ENCODE data around the gene GIPC3.

The GIPC3 gene

DNA sequence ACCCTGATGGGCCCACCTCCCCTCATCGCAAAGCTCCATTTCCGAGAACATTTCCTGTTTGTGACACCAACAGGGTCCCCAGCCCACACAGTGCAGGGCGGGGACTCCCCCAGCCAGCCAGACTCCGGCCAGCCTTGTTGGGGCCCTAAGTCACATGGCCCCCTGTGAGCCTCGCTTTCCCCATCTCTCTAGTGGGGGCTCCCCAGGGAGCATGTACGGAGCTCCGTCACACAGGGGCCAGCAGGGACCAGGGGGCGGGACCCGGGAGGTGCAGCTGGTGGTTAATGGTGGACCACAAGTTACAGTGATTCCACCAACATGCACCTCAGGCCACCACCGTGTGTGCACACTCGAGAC, 19.7 kb downstream of the GIPC3 start:
- DNase-seq (ENCODE audit: low read depth, low spot score): no peak

DNA sequence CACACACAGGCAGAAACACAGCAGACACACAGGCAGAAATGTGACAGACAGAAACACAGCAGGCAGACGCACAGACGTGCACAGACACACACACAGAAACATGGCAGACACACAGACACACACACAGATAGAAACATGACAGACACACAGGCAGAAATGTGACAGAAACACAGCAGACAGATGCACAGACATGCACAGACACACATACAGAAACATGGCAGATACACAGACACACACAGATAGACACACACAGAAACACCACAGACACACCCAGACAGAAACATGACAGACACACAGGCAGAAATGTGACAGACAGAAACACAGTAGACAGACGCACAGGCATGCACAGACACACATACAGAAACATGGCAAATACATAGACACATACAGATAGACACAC, 20.1 kb downstream of the GIPC3 start:
- DNase-seq (ENCODE audit: low read depth, low spot score): no peak

DNA sequence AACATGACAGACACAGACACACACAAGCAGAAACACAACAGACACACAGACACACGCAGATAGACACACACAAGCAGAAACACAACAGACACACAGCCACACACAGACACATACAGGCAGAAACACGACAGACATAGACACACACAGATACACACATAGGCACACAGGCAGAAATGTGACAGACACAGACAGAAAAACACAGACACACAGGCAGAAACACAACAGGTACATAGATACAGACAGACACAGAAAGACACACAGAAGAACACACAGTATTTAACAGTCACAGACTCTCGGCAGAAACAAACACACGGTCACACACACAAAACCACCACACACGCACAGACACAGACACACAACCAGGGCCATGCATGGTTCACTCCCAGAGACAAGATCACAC, 20.5 kb downstream of the GIPC3 start:
- DNase-seq (ENCODE audit: low read depth, low spot score): no peak

DNA sequence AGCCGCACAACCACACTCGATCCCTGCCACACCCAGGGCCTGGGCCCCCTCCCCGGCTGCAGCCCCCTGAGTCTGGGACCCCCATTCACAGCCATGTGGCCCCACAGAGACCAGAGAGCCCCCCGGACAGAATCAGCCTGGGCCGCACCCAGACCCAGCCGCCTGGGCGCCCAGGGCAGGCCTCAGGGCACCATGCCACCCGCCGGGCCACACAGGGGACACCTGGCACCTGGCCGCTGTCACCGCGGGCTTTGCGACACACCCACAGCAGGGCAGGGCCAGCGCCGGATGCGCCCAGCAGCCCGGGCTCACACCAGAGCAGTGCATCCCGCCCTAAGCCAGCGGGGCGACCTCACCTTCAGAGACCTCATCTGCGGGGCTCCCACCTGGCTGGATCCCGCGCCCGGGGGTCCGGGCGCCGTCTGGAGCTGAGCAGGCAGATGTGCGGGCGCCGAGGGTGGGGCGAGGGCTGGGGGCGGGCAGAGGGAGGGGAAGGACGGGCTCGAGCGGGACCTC, 21.0 kb downstream of the GIPC3 start:
- no peak for DNase-seq (ENCODE audit: low read depth, low spot score)

DNA sequence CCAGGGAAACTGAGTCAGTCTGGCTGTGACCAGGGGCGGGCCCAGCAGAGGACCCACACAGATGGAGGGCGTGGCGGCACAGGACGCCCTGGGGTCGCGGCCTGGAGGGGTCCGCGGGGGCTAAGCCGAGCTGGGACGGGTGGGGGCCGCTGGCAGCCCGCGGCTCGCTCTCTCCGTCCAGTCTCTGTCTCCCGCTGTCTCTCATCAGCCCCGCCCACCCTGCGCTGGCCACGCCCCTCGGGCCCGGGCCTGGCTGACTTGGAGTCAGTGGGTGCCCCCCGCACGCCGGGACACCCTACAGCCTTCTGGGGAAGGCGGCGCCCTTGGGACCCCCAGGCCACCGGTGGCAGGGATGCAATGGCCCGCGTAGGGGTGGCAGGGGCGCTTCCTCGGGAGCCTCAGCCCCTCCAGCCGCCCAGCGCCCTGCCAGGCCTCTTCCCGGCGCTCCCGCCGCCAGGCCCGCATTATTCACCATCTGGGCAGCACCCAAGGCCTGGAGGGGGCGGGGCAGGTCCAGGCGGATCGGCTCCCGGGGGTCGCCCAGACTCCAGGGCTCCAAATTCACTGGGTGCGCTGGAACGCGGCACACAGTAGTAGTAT, 21.5 kb downstream of the GIPC3 start, which contains the start of gene TBXA2R:
Gene TBXA2R (minus strand): TSS at position 186 of the 600 bp plus-strand sequence. CDS start 6,241 bp downstream, outside the sequence.
- DNase-seq (ENCODE audit: low read depth, low spot score): no peak

DNA sequence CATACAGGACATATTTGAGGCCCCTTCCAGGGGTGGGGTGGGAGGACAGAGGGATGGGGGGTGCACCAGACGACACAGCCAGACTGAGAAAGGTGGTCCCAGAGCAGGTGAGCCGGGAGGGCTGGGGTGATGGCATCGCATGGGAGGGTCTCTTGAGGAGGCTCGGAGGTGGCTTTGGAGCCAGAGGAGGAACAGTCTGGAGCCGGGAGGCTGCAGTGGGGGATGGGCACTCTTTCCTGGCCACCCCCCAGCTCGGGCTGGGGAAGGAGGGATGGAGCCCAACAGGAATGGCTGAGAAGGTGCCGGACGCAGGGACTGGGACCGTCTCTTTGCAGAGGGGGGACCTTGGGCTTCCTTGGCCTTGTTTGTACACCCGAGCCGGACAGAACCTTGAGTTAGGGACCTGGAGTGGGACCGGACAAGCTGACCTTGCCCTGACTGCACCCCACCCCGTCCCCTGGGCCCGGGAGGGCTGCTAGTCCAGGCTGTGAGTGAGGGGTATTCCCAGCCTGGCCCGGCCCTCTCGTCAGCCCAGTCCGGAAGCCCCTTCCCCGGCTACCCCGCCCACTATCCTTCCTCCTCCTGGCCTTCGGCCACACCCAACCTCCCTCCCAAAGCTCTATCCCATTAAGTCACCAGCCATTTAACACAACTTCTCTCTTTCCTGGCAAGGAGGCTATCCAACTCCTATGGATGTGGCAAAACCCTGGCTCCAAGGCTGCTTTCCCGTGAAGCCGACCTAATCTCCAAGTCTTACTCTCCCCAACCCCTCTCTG, 22.2 kb downstream of the GIPC3 start:
- DNase-seq (ENCODE audit: low read depth, low spot score): no peak

DNA sequence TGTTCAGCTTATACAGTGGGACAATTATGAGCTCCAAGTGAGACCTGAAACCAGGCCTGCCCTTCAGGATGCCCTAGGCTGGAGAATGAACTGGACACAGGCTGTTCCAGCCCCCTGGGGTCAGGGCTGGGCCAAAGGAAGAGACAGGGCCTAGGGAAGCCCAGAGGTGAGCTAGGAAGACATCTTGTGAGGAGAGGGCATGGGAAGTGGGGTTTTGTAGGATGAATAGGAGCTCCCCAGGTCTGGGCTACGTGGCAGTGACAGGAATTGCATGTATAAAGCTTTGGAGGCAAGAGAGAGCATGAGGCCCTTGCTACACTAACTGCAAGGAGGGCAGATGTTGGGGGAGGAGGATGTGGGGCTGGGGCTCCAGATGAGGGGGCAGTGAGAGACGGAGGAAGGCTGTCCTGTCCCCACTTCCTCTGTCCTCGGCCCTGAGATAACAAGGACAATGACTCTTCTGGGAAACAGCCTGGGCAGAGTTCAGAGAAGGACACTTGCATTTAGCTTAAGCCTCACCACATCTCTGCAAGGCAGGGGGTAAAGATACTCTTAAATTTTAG, 22.9 kb downstream of the GIPC3 start:
- DNase-seq (ENCODE audit: low read depth, low spot score): no peak

DNA sequence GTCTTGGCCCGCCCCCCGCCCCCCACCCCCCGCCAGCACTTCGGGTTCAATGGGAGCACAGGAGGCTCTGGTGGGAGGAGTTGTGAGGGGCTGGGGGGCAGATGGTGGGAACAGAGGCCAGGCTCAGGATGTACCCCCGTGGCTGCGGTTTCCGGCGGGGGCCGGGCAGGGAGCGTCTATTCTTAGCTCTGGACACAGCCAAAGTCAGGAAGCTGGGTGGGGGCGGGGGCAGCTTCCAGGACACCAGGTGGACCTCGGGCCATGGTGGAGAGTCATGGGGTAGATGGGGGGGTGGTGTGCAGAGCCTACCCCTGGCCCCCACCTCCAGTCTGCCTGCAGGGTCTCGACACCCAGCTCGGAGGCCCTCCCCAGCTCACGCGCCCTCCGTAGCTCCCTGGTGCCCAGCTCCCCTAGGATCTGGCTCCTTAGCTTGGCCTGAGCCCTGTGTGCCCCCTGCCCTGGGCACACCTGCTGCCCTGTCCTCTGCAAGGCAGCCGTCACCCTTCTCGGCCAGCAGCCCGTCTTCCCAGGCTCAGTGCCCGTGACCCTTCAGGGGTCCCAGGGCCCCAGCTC, 23.6 kb downstream of the GIPC3 start:
- DNase-seq (ENCODE audit: low read depth, low spot score): no peak

DNA sequence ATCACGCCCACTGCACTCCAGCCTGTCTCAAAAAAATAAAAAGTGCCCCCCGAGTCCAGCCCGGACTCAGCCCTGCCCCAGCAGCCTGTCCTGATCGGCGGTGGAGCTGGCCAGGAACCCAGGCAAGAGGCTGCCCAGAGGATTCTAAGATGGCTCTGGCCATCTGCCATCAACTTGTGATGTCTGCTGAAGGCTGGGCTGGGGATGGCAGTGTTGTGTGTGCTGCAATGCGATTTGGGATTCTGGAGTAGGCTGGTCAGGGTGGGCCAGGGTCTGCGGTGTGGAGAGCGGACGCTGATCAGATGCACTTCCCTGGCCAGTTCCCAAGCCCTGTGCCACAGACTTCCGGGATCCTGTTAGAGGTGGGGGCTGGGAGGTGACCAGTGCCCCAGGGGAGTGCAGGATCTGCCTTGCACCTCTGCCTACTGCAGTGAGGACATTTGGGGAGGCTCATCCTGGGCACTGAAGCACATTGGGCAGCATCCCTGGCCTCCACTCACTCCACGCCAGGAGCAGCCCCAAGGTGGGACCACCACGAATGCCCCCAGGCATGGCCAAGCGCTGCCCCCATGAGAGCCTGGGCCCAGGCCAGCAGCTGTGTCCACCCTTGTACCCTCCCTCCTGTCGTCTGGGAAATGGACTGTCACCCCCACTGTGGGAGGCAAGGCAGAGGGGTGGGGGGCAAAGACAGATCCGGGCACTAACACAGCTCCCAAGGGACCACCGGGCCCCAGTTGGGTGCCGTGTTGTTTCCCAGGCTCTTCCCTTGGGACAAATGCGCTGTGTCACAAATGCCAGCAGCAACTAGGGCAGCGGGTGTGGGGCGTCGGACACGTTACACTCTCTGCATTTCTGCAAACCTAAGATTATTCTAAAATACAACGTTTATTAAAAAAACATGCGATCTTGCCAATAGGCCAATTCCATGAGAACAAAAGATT, 24.8 kb downstream of the GIPC3 start:
- no peak for DNase-seq (ENCODE audit: low read depth, low spot score)

DNA sequence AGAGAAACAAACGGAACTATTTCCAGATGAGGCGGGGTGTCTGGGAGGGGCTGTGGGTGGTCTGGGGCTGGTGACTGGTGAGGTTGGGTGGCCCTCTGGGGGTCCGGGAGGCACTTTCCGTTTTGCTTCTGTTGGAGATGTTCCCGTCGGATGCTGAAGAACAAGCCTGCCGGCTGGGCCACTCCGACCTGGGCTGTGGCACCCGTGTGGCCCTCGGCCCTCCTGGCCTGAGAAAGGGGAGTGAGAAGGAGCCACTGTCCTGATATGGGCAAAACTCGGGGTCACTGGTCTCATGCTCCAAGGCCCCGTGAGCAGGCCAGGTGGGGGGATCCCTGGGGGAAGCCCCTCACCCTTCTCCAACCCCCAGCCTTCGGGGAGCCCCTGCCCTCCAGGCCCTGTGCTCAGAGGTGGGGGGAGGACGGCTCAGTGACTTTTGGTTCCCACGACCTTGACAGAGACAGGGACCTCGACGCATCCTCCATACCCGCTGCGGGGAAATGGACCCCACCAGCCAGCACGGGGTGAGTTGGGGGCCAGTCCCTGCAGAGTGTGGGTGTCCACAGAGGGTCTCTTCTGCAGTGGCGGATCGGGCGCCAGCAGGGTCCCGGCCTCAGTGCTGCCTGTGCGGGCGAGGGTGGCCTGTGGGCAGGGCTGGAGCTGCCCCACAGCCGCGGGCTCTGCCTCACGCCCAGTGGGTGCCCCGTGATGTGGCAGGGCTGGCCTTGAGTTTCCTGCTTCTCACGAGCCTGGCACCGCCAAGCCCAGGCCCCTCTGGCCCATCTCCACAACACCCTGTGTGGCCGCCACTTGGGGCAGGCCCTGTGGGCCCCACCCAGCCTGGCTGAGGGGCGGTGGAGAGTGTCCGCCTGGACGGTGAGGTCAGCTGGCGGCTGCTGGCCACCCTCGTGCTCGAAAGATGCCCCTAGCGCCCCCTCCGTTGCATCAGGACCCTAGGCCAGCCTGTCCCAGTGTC, 25.8 kb downstream of the GIPC3 start:
- DNase-seq (ENCODE audit: low read depth, low spot score): no peak

DNA sequence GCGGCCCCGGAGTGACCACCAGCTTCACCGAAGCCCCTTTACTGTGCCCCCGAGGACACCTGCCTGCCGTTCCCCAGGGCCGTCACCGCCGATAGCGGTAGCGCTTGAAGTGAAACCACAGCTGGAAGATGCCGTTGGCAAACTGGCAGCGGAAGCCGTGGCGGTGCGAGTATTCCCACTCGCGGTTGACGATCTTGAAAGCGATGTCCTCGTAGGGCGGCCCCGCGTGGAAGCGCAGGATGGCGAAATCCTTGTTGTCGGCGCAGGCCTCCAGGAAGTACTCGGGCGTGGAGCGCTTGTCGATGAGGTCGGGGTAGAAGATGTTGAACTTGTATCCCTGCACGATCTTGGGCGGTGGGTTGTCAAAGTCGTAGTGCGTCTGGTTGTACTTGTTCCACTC, 26.6 kb downstream of the GIPC3 start:
- DNase-seq (ENCODE audit: low read depth, low spot score): no peak

DNA sequence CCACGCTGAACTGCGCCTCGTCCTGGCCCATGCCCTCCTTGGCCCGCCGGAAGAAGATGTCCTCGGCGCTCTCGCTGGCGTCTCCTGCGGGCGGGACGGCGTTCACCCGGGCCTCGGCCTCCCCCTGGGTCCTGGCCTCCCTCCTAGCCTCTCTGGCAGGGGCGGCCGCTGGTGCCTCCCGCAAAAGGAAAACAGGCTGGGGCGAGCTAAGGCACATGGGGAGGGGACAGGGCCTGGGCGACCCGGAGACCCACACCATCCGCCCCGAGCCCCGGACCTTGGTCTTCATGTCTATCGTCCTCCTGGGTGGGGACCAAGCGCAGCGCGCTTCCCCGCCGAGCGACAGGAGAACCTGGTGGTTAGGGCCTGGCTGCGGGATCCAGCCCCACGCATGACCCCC, 27.1 kb downstream of the GIPC3 start:
- no peak for DNase-seq (ENCODE audit: low read depth, low spot score)

DNA sequence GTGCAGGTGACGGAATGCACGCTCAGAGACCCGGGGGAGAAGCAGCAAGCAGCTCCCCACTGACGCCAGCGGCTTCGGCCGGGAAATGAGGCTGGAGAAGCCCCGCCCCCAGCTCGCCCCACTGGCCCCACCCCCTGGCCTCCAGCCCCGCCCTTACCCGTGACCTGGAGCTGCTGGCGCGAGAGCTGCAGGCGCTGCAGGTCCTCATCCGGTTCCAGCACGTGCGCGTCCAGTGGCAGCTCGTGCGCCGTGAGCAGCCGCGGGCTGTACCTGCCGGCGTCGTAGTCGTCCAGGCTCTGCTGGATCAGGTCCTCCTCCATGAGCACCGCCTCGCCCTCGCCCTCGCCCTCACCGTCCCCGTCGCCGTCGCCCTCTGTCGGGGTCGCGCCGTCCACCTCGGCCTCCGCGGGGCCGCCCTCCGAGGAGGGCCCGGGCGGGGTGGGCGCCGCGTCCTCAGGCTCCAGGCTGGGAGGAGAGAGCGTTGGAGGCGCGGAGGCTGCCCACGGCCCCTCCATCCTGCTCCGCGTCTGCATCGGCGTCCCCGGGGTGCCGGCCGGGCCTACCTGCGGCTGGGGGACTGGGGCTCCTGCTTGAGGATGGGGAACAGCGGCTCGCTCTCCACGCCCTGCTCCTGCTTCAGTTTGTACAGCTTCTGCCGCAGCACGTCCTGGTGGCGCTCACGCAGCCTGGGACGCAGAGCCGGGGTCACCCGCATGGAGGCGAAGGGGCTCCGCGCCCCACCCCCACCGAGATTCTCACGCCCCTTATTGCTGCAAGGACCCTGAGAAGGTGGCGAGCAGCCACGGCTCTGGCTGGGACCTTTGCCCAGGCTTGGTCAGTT, 27.8 kb downstream of the GIPC3 start:
- DNase-seq (ENCODE audit: low read depth, low spot score): no peak

DNA sequence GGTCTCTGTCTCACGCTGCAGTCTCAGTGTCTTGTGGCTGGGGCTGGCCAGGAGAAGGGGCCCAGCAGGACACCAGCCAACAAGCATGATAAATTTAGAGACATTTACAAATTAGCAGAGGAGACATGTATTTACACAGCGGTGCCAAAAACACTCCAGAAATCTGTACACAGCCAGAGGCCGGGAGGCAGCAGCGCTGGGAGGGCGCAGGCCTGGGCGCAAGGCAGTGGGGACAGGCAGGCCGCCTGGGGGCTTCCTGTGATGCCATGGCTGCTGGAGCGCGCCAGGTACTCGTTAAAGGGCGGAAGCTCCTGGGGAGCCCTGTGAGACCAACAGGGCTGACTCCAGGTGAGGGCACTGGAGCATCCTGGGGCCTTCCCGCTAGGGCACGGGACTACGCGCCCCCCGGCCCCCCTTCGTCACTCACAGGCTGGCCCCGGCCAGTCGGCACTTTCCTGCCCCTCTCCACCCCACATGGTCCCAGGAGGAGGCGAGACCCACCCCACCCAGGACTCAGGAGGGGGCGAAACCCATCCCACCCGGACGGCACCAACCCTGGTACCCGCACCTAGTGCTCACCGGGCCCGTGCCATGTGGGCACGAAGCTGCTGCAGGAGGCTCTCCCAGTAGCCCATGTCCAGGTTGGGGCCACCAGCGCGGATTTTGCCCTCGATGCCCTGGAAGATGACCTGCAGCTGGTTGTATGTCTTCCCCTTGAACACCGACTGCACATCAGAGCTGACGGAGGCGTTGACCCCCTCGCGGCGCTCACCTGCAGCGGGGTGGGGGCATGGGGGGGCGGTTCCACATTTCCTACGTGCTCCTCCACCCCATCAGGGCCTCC, 28.8 kb downstream of the GIPC3 start:
- DNase-seq (ENCODE audit: low read depth, low spot score): no peak

DNA sequence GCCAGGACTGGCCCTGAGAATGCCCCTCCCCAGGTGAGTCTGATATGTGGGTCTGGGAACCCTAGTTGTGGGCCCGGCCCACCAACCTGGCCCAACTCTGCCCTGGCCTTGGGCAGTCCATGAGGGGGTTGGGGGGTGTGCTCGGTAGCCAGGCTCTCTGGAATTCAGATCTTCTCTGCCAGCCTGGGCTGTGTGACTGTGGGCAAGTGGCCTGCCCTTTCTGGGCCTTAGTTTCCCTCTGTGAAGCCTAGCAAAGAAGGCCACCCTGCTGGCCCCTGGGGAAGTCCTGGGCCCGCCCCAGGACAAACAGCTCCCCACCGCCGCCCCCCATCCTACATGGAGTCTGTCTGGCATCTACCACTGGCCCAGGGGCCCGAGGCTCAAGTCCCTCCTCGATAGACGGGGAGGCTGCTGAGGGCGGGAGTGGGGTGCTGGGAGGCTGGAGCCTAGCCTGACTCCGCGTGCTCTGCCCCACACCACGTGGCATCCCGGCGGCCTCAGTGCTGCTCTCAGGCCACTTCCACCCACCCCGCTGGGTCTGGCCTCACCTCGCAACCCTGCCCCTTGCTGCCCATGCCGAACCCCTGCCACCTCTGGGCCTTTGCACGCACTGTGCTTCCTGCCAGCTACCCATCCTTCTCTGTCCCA, 29.7 kb downstream of the GIPC3 start:
- DNase-seq (ENCODE audit: low read depth, low spot score): no peak

DNA sequence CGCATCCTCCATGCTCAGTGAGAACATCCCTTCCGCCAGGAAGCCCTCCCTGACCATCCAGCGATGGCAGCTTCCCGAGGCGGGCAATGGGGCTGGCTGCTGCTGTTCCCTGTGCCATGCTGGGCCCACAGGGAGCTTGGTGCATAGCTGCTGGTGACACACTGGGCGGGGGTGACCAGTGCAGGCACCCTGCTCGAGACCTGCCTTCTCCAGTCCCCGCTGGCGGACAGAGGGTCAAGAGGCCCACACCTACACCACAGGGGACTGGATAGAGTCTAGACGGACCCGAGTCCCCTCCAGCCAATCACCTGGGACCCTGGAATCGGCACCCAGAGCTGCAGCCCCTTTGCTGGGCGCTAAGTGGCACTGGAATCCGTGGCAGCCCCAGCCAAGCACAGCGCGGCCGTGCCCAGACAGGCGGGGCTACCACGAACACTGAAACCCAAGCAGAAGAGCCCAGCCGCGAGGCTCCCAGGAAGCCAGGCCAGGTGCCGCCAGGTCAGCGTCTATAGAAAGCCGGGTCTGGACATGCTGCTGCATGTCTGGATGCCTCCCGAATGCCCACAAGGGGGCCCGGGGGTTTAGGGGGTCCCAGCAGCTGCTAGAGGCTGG, 30.4 kb downstream of the GIPC3 start:
- DNase-seq (ENCODE audit: low read depth, low spot score): no peak

DNA sequence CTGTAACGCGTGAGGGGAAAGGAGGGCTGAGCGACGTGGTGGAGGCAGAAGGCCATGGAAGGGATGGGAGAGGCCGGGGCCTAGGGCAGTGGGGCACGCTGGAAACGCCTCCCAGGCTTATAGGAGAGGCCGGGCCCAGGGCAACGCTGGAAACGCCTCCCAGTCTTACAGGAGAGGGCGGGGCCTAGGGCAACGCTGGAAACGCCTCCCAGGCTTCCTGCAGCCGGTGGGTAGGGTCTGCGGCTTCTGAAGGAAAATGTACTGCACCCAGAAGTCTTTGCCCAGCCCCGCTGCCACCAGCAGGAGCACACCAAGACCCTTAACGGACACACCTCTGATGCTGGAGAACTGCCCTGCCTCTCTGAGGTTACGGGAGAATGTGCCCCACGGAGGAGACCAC, 32.2 kb downstream of the GIPC3 start:
- DNase-seq (ENCODE audit: low read depth, low spot score): no peak
